ENCODE results near the gene NLGN4X.

DNA sequence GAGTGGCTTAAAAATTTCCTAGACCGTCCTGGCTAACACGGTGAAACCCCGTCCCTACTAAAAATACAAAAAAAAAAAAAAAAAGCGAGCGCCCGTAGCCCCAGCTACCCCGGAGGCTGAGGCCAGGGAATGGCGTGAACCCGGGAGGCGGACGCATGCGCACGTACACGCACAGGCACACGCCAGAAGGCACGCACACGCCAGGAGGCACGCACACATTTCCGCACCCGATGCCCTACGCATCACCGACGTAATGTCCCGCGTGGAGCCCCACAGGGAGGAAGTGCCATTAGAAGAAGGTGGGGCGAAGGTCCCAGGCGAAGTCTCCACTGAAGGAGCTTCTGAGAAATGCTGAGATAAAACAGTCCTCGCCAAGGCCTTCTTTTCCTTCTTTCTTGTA, 41.4 kb downstream of the NLGN4X start:
- TF ChIP-seq, protein P1, sequence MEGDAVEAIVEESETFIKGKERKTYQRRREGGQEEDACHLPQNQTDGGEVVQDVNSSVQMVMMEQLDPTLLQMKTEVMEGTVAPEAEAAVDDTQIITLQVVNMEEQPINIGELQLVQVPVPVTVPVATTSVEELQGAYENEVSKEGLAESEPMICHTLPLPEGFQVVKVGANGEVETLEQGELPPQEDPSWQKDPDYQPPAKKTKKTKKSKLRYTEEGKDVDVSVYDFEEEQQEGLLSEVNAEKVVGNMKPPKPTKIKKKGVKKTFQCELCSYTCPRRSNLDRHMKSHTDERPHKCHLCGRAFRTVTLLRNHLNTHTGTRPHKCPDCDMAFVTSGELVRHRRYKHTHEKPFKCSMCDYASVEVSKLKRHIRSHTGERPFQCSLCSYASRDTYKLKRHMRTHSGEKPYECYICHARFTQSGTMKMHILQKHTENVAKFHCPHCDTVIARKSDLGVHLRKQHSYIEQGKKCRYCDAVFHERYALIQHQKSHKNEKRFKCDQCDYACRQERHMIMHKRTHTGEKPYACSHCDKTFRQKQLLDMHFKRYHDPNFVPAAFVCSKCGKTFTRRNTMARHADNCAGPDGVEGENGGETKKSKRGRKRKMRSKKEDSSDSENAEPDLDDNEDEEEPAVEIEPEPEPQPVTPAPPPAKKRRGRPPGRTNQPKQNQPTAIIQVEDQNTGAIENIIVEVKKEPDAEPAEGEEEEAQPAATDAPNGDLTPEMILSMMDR (IDR thresholded peaks at IDR 0.05; ENCODE audit: extremely low read depth in 1 of 2, insufficient read depth in 1 of 2, low read depth in 1 of 2, low read length in 2 of 2): no peak
- no peak for TF ChIP-seq POLR2A (IDR thresholded peaks at IDR 0.05; ENCODE audit: low read depth, low read length)
- no peak for TF ChIP-seq GATA2 (IDR thresholded peaks at IDR 0.05; ENCODE audit: insufficient read depth, insufficient read length, low read depth, low read length)

All from endothelial cell of umbilical vein (primary cell).